OCI-LY3 (cell line): Measurements from ENCODE around the gene MUS81.
"Not testable (repeated sequence)": the region's sequence is repeated elsewhere in the genome, so short reads cannot be mapped to it uniquely, and the experiment has no call there.

Experiments
- H2AFZ ChIP-seq: fragments of 200-600, 300-600 bp; shearing (Covaris generic); 2 replicates; pipeline ENCODE4 v1.6.0; 2014; ENCODE audit warnings: antibody characterized with exemption, low read depth, low read length
- H3K27ac ChIP-seq: fragments of 200-600, 300-600 bp; sonication (generic); 2 replicates; pipeline ENCODE4 v1.5.1; 2014; ENCODE audit warnings: mild to moderate bottlenecking, low read length, moderate library complexity, mixed read lengths
- H3K27me3 ChIP-seq: fragments of 200-600, 300-600 bp; sonication (generic); 2 replicates; pipeline ENCODE4 v1.6.1; 2014; ENCODE audit warnings: low read depth, low read length, mixed read lengths
- H3K36me3 ChIP-seq: fragments of 200-600, 300-600 bp; sonication (generic); replicated peaks from 2 replicates; pipeline ENCODE3; 2014; ENCODE audit warnings: low read depth, low read length, mixed read lengths
- H3K4me1 ChIP-seq: fragments of 300-600, 200-600 bp; sonication (generic); 2 replicates; pipeline ENCODE4 v1.6.1; 2014; ENCODE audit warnings: low read length, mixed read lengths
- H3K4me2 ChIP-seq: fragments of 200-600, 300-600 bp; sonication (generic); 2 replicates; pipeline ENCODE4 v1.6.1; 2014; ENCODE audit warnings: low read length, mixed read lengths
- H3K4me3 ChIP-seq: fragments of 300-600, 200-600 bp; sonication (generic); 2 replicates; pipeline ENCODE4 v1.5.1; 2014; ENCODE audit warnings: antibody characterized with exemption, mild to moderate bottlenecking, low read length, moderate library complexity
- H3K79me2 ChIP-seq: fragments of 300-600, 200-600 bp; shearing (Covaris generic); 2 replicates; pipeline ENCODE4 v1.6.1; 2014; ENCODE audit warnings: mild to moderate bottlenecking, low read length, mixed read lengths
- H3K9ac ChIP-seq: fragments of 300-600, 200-600 bp; shearing (Covaris generic); 2 replicates; pipeline ENCODE4 v1.6.0; 2014; ENCODE audit warnings: mild to moderate bottlenecking, low read length, moderate library complexity
- H3K9me3 ChIP-seq: fragments of 200-600, 300-600 bp; shearing (Covaris generic); 2 replicates; pipeline ENCODE4 v1.6.1; 2014; ENCODE audit warnings: low read length, mixed read lengths; ENCODE audit not compliant: insufficient read depth
- H4K20me1 ChIP-seq: fragments of 200-600, 300-600 bp; sonication (generic); 2 replicates; pipeline ENCODE4 v1.6.1; 2016; ENCODE audit warnings: low read length, mixed read lengths; ENCODE audit not compliant: insufficient read depth
- CTCF ChIP-seq: fragments of 200-600, 300-600 bp; sonication (generic); IDR thresholded peaks from 2 replicates; pipeline ENCODE4 v1.5.1; 2014; ENCODE audit warnings: antibody characterized with exemption, low read length, low read depth
- EZH2phosphoT487 ChIP-seq: fragments of 200-600 bp; shearing (Covaris generic); IDR thresholded peaks from 2 replicates; pipeline ENCODE4 v1.6.1; 2018; ENCODE audit warnings: antibody characterized with exemption, mixed run types, low read depth

The MUS81 gene

DNA sequence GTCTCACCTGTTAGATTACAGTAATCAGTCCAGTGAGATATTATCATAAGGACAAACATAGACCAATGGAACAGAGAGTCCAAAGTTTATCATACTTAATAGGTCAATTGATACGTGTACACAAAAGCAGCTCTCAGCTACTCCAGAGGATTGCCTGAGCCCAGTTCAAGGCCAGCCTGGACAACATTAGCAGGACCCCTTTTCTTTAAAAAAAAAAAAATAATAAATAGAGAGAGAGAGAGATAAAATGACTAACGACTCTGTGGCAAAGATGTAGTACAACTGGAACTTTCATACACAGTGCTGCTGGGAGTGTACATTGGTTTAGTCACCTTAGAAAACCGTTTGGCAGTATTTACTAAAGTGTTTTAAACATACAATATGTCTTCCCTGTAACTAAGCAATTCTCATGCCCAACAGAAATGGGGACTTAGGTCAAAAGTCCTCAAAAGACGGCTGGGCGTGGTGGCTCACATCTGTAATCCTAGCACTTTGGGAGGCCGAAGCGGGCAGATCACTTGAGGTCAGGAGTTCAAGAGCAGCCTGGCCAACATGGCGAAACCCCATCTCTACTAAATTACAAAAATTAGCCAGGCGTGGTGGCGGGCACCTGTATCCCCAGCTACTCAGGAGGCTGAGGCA lies 15.9 kb upstream of the MUS81 start:
- Histone ChIP-seq H3K4me3 (no peak overlapping the region), H3K36me3 (no peaks in the 10 kb centered on the region), H3K27me3 (0 out of 2 replicates have a peak, but pooled peaks cover 3% of the 10 kb centered on the region), H3K4me2 (no peak overlapping the region), H3K4me1 (no peaks in the 10 kb centered on the region), H3K27ac (no peak overlapping the region), H2AFZ (no peak overlapping the region), H3K9ac (no peak overlapping the region), H4K20me1 (no peaks in the 10 kb centered on the region), H3K79me2 (no peaks in the 10 kb centered on the region), H3K9me3 (no peaks in the 10 kb centered on the region)
- TF ChIP-seq EZH2phosphoT487 (no peak), CTCF (no peak)

GRCh38 chr11:65847746-65848145 lies 12.5 kb upstream of the MUS81 start:
- Histone ChIP-seq H3K9ac (no peak overlapping the region), H4K20me1 (no peaks in the 10 kb centered on the region; the same call in 1 of the 2 replicates), H3K27me3 (0 out of 2 replicates have a peak, but pooled peaks cover 3% of the 10 kb centered on the region), H3K79me2 (no peaks in the 10 kb centered on the region), H3K4me3 (no peak overlapping the region), H3K4me1 (no peaks in the 10 kb centered on the region), H3K27ac (no peak overlapping the region), H2AFZ (no peak overlapping the region), H3K4me2 (no peak overlapping the region), H3K9me3 (no peaks in the 10 kb centered on the region), H3K36me3 (peaks cover 19% of the 10 kb centered on the region)
- TF ChIP-seq CTCF (no peak), EZH2phosphoT487 (no peak)

DNA sequence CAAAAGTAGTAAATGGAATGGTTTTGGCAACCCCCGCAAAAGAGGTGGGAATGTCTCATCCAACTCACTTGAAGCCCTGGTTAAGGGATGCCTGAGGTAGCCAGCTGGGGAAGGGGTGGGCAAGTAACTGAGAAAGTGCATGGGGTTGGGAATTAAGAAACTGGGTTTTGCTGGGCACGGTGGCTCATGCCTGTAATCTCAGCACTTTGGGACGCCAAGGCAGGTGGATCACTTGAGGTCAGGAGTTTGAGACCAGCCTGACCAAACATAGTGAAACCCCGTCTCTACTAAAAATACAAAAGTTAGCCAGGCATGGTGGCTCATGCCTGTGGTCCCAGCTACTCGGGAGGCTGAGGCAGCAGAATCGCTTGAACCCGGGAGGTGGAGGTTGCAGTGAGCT lies 11.5 kb upstream of the MUS81 start:
- H3K79me2 ChIP-seq, H3K4me2 ChIP-seq, H2AFZ ChIP-seq, H3K4me1 ChIP-seq, H3K4me3 ChIP-seq, H3K27ac ChIP-seq, H4K20me1 ChIP-seq, H3K9ac ChIP-seq, H3K27me3 ChIP-seq, H3K9me3 ChIP-seq: not testable (repeated sequence)
- peaks cover 28% of the 10 kb centered on the region for H3K36me3 ChIP-seq

GRCh38 chr11:65849366-65849765 lies 10.9 kb upstream of the MUS81 start:
- Histone ChIP-seq H2AFZ (no peak overlapping the region), H3K4me1 (no peaks in the 10 kb centered on the region), H3K9me3 (no peaks in the 10 kb centered on the region), H3K27ac (no peak overlapping the region), H3K9ac (no peak overlapping the region), H3K4me3 (no peak overlapping the region), H3K36me3 (peaks cover 35% of the 10 kb centered on the region), H3K4me2 (no peak overlapping the region), H4K20me1 (peaks cover 13% of the 10 kb centered on the region), H3K27me3 (0 out of 2 replicates have a peak, but pooled peaks cover 3% of the 10 kb centered on the region), H3K79me2 (peaks cover 7% of the 10 kb centered on the region)
- TF ChIP-seq CTCF (no peak), EZH2phosphoT487 (no peak)
